ENCODE measurements around the gene SPINK2.

SPINK2 gene

GRCh38 chr4:56823933-56824600 is 2.6 kb upstream of the SPINK2 start:
- H3K4me3 Mint-ChIP-seq = no peak overlapping the region
- H3K27ac Mint-ChIP-seq = no peak overlapping the region
- peaks cover 14% of the 10 kb centered on the region for H3K4me1 Mint-ChIP-seq (ENCODE audit: low read depth)
- peaks cover 4% of the 10 kb centered on the region for H3K9me3 Mint-ChIP-seq
- H3K27me3 Mint-ChIP-seq (ENCODE audit: low read depth) = peaks cover 52% of the 10 kb centered on the region
- no peaks in the 10 kb centered on the region for H3K36me3 Mint-ChIP-seq (ENCODE audit: low read depth)

GRCh38 chr4:56818797-56819196 is 2.7 kb downstream of the SPINK2 start:
- no peak overlapping the region for H3K4me3 Mint-ChIP-seq
- H3K4me1 Mint-ChIP-seq (ENCODE audit: low read depth) = peaks cover 26% of the 10 kb centered on the region
- H3K9me3 Mint-ChIP-seq = peaks cover 9% of the 10 kb centered on the region

GRCh38 chr4:56817840-56818491 is 3.5 kb downstream of the SPINK2 start:
- Mint-ChIP-seq H3K36me3 (ENCODE audit: low read depth) (no peaks in the 10 kb centered on the region), H3K9me3 (peaks cover 9% of the 10 kb centered on the region), H3K27me3 (ENCODE audit: low read depth) (peaks cover 57% of the 10 kb centered on the region), H3K27ac (peak overlapping the region; percentile 46), H3K4me3 (peak overlapping the region; percentile 12), H3K4me1 (ENCODE audit: low read depth) (peaks cover 26% of the 10 kb centered on the region)

More at GRCh38 chr4:56818797-56819196, 2.7 kb downstream of the SPINK2 start:
- Mint-ChIP-seq H3K36me3 (ENCODE audit: low read depth) (no peaks in the 10 kb centered on the region), H3K27me3 (ENCODE audit: low read depth) (peaks cover 63% of the 10 kb centered on the region), H3K27ac (no peak overlapping the region)

- no peaks in the 10 kb centered on the region for H3K36me3 Mint-ChIP-seq (ENCODE audit: low read depth)
- peaks cover 15% of the 10 kb centered on the region for H3K4me1 Mint-ChIP-seq (ENCODE audit: low read depth)
- H3K27me3 Mint-ChIP-seq (ENCODE audit: low read depth) = peaks cover 27% of the 10 kb centered on the region
- no peak overlapping the region for H3K4me3 Mint-ChIP-seq
- no peaks in the 10 kb centered on the region for H3K9me3 Mint-ChIP-seq
- H3K27ac Mint-ChIP-seq = no peak overlapping the region
Observed at GRCh38 chr4:56806666-56807065, 14.8 kb downstream of the SPINK2 start.

GRCh38 chr4:56804551-56804950 is 16.9 kb downstream of the SPINK2 start:
- Mint-ChIP-seq H3K4me1 (ENCODE audit: low read depth) (peaks cover 17% of the 10 kb centered on the region), H3K4me3 (peak overlapping the region; percentile 39), H3K27ac (peak overlapping the region; percentile 50), H3K9me3 (no peaks in the 10 kb centered on the region), H3K27me3 (ENCODE audit: low read depth) (peaks cover 18% of the 10 kb centered on the region), H3K36me3 (ENCODE audit: low read depth) (no peaks in the 10 kb centered on the region)

GRCh38 chr4:56803471-56803870 is 18.0 kb downstream of the SPINK2 start:
- no peaks in the 10 kb centered on the region for H3K36me3 Mint-ChIP-seq (ENCODE audit: low read depth)
- H3K4me1 Mint-ChIP-seq (ENCODE audit: low read depth) = peaks cover 21% of the 10 kb centered on the region
- no peaks in the 10 kb centered on the region for H3K9me3 Mint-ChIP-seq
- peaks cover 23% of the 10 kb centered on the region for H3K27me3 Mint-ChIP-seq (ENCODE audit: low read depth)
- H3K4me3 Mint-ChIP-seq = no peak overlapping the region
- no peak overlapping the region for H3K27ac Mint-ChIP-seq

GRCh38 chr4:56799824-56800756 is 21.4 kb downstream of the SPINK2 start:
- H3K9me3 Mint-ChIP-seq = no peaks in the 10 kb centered on the region
- H3K4me1 Mint-ChIP-seq (ENCODE audit: low read depth) = peaks cover 17% of the 10 kb centered on the region
- no peaks in the 10 kb centered on the region for H3K36me3 Mint-ChIP-seq (ENCODE audit: low read depth)
- H3K27ac Mint-ChIP-seq = no peak overlapping the region
- H3K27me3 Mint-ChIP-seq (ENCODE audit: low read depth) = peaks cover 23% of the 10 kb centered on the region
- peak overlapping the region; percentile 95 for H3K4me3 Mint-ChIP-seq

- Mint-ChIP-seq H3K36me3 (ENCODE audit: low read depth) (no peaks in the 10 kb centered on the region), H3K27ac (no peak overlapping the region), H3K4me3 (peak overlapping the region; percentile 95), H3K9me3 (no peaks in the 10 kb centered on the region), H3K27me3 (ENCODE audit: low read depth) (peaks cover 23% of the 10 kb centered on the region), H3K4me1 (ENCODE audit: low read depth) (peaks cover 11% of the 10 kb centered on the region)
Observed at GRCh38 chr4:56799161-56799759, 22.2 kb downstream of the SPINK2 start.

- Mint-ChIP-seq H3K27me3 (ENCODE audit: low read depth) (peaks cover 13% of the 10 kb centered on the region), H3K4me3 (no peak overlapping the region), H3K27ac (no peak overlapping the region), H3K9me3 (no peaks in the 10 kb centered on the region), H3K4me1 (ENCODE audit: low read depth) (peaks cover 6% of the 10 kb centered on the region), H3K36me3 (ENCODE audit: low read depth) (no peaks in the 10 kb centered on the region)
Observed at GRCh38 chr4:56796211-56796610, 25.3 kb downstream of the SPINK2 start.

- H3K27ac Mint-ChIP-seq = no peak overlapping the region
Observed at GRCh38 chr4:56791316-56791715, 30.2 kb downstream of the SPINK2 start.

GRCh38 chr4:56790691-56791091 is 30.8 kb downstream of the SPINK2 start:
- Mint-ChIP-seq H3K36me3 (ENCODE audit: low read depth) (no peaks in the 10 kb centered on the region), H3K4me1 (ENCODE audit: low read depth) (no peaks in the 10 kb centered on the region), H3K4me3 (no peak overlapping the region), H3K27ac (no peak overlapping the region), H3K9me3 (no peaks in the 10 kb centered on the region), H3K27me3 (ENCODE audit: low read depth) (peaks cover 3% of the 10 kb centered on the region)

More at GRCh38 chr4:56791316-56791715, 30.2 kb downstream of the SPINK2 start:
- no peaks in the 10 kb centered on the region for H3K9me3 Mint-ChIP-seq
- no peaks in the 10 kb centered on the region for H3K4me1 Mint-ChIP-seq (ENCODE audit: low read depth)
- H3K27me3 Mint-ChIP-seq (ENCODE audit: low read depth) = no peaks in the 10 kb centered on the region
- H3K4me3 Mint-ChIP-seq = no peak overlapping the region
- no peaks in the 10 kb centered on the region for H3K36me3 Mint-ChIP-seq (ENCODE audit: low read depth)

- no peak overlapping the region for H3K4me3 Mint-ChIP-seq
- H3K27ac Mint-ChIP-seq = no peak overlapping the region
- H3K27me3 Mint-ChIP-seq (ENCODE audit: low read depth) = peaks cover 9% of the 10 kb centered on the region
- H3K9me3 Mint-ChIP-seq = no peaks in the 10 kb centered on the region
- H3K36me3 Mint-ChIP-seq (ENCODE audit: low read depth) = no peaks in the 10 kb centered on the region
- H3K4me1 Mint-ChIP-seq (ENCODE audit: low read depth) = no peaks in the 10 kb centered on the region
Observed at GRCh38 chr4:56788081-56788480, 33.4 kb downstream of the SPINK2 start.

GRCh38 chr4:56787380-56787779 is 34.1 kb downstream of the SPINK2 start:
- Mint-ChIP-seq H3K9me3 (no peaks in the 10 kb centered on the region), H3K27me3 (ENCODE audit: low read depth) (peaks cover 9% of the 10 kb centered on the region), H3K4me3 (no peak overlapping the region), H3K4me1 (ENCODE audit: low read depth) (no peaks in the 10 kb centered on the region), H3K27ac (no peak overlapping the region), H3K36me3 (ENCODE audit: low read depth) (no peaks in the 10 kb centered on the region)

- no peak overlapping the region for H3K27ac Mint-ChIP-seq
- no peak overlapping the region for H3K4me3 Mint-ChIP-seq
- no peaks in the 10 kb centered on the region for H3K4me1 Mint-ChIP-seq (ENCODE audit: low read depth)
- peaks cover 9% of the 10 kb centered on the region for H3K27me3 Mint-ChIP-seq (ENCODE audit: low read depth)
- H3K9me3 Mint-ChIP-seq = no peaks in the 10 kb centered on the region
- H3K36me3 Mint-ChIP-seq (ENCODE audit: low read depth) = no peaks in the 10 kb centered on the region
Observed at GRCh38 chr4:56786955-56787354, 34.5 kb downstream of the SPINK2 start.
